Measurements from ENCODE around the gene BNC2. TPM values are rescaled to one million over a fixed set of nuclear protein-coding genes. Genes with fewer than 3 reads are reported as not detected.
A peak's percentile ranks its signal among the peaks of the same experiment; 100 is the strongest.

Gene BNC2
- total and polyA plus RNA-seq, 2 of the 4 experiments (the other 2 are of a cell fraction): 15.5 to 45.2 TPM

DNA sequence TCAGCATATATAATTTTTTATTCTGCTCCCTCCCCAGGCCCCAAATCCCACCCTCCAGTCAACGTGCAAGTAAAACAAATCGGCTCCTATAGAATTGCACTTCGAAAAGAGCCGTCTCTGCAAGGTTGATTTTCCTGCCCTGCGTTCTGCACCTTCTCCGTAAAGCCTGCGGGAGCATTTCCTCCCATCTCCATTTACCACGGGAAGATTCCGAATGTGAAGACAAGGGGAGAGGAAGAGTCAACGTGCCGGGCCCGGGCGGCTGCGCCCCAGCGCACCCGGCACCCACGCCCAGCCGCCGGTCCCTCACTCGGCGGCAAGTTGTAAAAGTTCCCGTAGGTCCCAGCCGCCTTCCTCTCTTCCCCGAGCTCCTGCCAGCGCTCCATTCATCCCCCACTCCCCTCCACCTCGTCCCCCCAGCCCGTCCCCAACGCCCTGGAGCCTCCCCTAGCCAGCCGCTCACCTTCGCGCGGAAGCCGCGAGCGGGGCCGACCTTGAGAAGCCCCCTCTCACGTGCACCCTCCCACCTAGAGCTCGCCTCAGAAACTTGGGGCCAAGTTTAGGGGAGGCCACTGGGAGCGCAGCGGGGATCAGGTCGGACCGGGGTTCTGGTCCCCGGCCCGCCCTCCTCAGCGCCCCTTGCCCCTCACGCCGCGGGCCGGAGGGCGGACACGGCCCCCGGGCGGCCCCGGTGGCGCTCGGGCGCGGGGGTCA lies 431 bp downstream of the BNC2 start:
- Histone ChIP-seq H3K4ac (ENCODE audit: low read depth, low read length) (peak overlapping the region; percentile 95), H3K56ac (ENCODE audit: extremely low read depth, insufficient read depth, low read length) (peak overlapping the region; percentile 79), H4K5ac (ENCODE audit: low read depth, low read length) (peak overlapping the region; percentile 90), H2AFZ (replicated peaks; ENCODE audit: low read length, poor library complexity) (peak overlapping the region; percentile 88), H4K91ac (ENCODE audit: insufficient read depth, low read depth, low read length) (peak overlapping the region; percentile 70), H4K20me1 (ENCODE audit: insufficient read depth, low read length) (no peaks in the 10 kb centered on the region), H2BK5ac (ENCODE audit: low read depth, low read length, poor library complexity, severe bottlenecking) (peak overlapping the region; percentile 85), H2AK5ac (ENCODE audit: low read depth, low read length) (peak overlapping the region; percentile 78; the same call in 1 of the 2 replicates), H3K79me1 (ENCODE audit: low read depth in 1 of 2, low read length in 2 of 2) (peaks cover 5 to 19% of the 10 kb centered on the region in 2 experiments; a peak in 2 of 4 replicates), H3K9ac (ENCODE audit: low read depth, low read length) (peak overlapping the region; percentile 99), H3K4me1 (ENCODE audit: control insufficient read depth, insufficient read depth, low read length) (peaks cover 5% of the 10 kb centered on the region; the same call in 1 of the 2 replicates), H2AK9ac (replicated peaks; ENCODE audit: low read depth, low read length, poor library complexity) (peak overlapping the region; percentile 59), H3K4me3 (ENCODE audit: insufficient read depth, low read depth, low read length) (peak overlapping the region; percentile 89), H3K27ac (ENCODE audit: insufficient read depth, low read length) (peak overlapping the region; percentile 90), H3K18ac (ENCODE audit: low read depth, low read length) (peak overlapping the region; percentile 97), H2BK15ac (ENCODE audit: low read depth, low read length) (peak overlapping the region; percentile 68; the same call in 1 of the 3 replicates), H2BK20ac (ENCODE audit: low read depth, low read length) (peak overlapping the region; percentile 86; the same call in 1 of the 2 replicates), H4K8ac (ENCODE audit: low read depth in 2 of 2, low read length in 2 of 2) (peak overlapping the region; percentile 37 to 90; a peak in 3 of 4 replicates), H3K9me3 (ENCODE audit: control insufficient read depth, insufficient read depth, low read length) (no peaks in the 10 kb centered on the region), H3K27me3 (ENCODE audit: control insufficient read depth, insufficient read depth, low read length) (no peaks in the 10 kb centered on the region), H3K23ac (ENCODE audit: low read depth, low read length) (peak overlapping the region; percentile 96), H3K14ac (replicated peaks; ENCODE audit: low read depth, low read length) (peak overlapping the region; percentile 95), H2BK120ac (ENCODE audit: low read depth, low read length) (peak overlapping the region; percentile 88), H3K36me3 (ENCODE audit: control insufficient read depth, insufficient read depth, low read length) (no peaks in the 10 kb centered on the region), H3K9me1 (ENCODE audit: insufficient read depth, low read length) (peaks cover 5% of the 10 kb centered on the region; the same call in 1 of the 2 replicates), H3K4me2 (ENCODE audit: low read depth, low read length) (peak overlapping the region; percentile 100)
- in situ Hi-C loops (cut with MboI; ENCODE audit: low sequenced_read_pairs) (no loop called here), dilution Hi-C loops (cut with HindIII; ENCODE audit: low sequenced_read_pairs, unreplicated experiment) (no loop called here), intact Hi-C loops (cut with micrococcal nuclease) (loop anchor here (2.0 to 10.0 kb wide), 15 partner anchors 73 to 998 kb away; no protein-coding TSS in a partner anchor)
- ChIA-PET CTCF (no interaction called here), POLR2A (ENCODE audit: unreplicated experiment) (interaction anchor here (0.6 kb wide), 1 partner anchor 111 kb away, joined by 3 read pairs; no protein-coding TSS in a partner anchor)
- WGBS, 2 experiments (ENCODE audit: extremely low coverage in 2 of 2, insufficient read length in 1 of 2): no CpG with 5 or more reads among the region's 58 CpGs
- BruUV-seq (replicated peaks): no TSS peak
- TF ChIP-seq BHLHE40 (IDR thresholded peaks at IDR 0.05; ENCODE audit: low read depth, low read length) (peak; percentile 67), MXI1 (IDR thresholded peaks at IDR 0.05; ENCODE audit: borderline replicate concordance, low read depth, low read length) (peak; percentile 48; the same call in 1 of the 2 replicates), CEBPB (IDR thresholded peaks at IDR 0.05; ENCODE audit: low read depth, low read length) (no peak)
- ATAC-seq (ENCODE audit: low read depth): peak; percentile 7
- DNase-seq: peak; percentile 9
